ENCODE results near the gene KCNK18. TPM values are rescaled to one million over a fixed set of nuclear protein-coding genes. Genes with fewer than 3 reads are reported as not detected.

The KCNK18 gene
- total and polyA plus RNA-seq, 10 of the 15 experiments (the other 5 are each of a cell fraction or from before 2014, with no cell fraction given), result not detected

DNA sequence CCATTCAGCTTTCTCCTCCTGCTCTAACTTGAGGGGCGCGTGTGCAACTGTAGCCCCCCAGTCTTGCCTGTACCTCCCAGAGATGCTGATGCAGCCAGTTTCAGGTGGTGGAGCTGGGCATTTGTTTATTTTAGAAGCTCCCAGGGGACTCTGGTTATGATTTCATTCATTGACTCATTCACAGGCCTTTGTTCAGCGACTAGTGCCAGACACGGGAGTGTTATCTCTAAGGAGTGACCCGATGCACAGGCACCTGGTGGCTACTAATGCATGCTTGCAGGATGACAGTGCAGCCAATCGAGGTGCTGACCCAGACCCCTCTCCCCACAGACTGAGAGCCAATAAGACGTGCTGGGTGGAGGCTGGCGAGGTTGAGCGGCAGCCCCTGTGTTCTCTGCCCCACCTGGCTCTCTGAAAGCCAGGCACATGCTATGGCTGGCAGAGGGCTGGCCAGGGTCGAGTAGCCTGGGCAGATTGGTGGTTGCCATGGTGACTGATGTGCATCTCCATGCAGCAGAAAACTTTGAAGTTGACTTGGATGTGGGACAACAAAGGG lies 23.9 kb downstream of the KCNK18 start:
- H4K20me1 ChIP-seq (ENCODE audit: control insufficient read depth, insufficient read depth), result no peaks in the 10 kb centered on the region
- CTCF ChIA-PET, result interaction anchor here (1.8 to 3.2 kb wide), 2 partner anchors 98 to 208 kb away, joined by 3 to 15 read pairs; no protein-coding TSS in a partner anchor
- no peak overlapping the region for H2AFZ ChIP-seq (ENCODE audit: control insufficient read depth, low read depth, low read length)
- H3K4me1 ChIP-seq (ENCODE audit: control insufficient read depth, insufficient read depth, low read length), result peaks cover 3% of the 10 kb centered on the region; the same call in 1 of the 2 replicates
- in situ Hi-C loops (cut with MboI) (loop anchor here (5.0 to 10.0 kb wide), 2 partner anchors 96 to 1014 kb away; no protein-coding TSS in a partner anchor), intact Hi-C loops (cut with micrococcal nuclease; ENCODE audit: unreplicated experiment) (no loop called here)
- BruUV-seq (replicated peaks), result no TSS peak
- peak; percentile 9; the same call in 1 of the 3 replicates for ATAC-seq
- RAD21 ChIA-PET (ENCODE audit: unreplicated experiment), result no interaction called here
- POLR2A ChIA-PET, result no interaction called here
- H3K27me3 ChIP-seq (replicated peaks in 1 of 2; ENCODE audit: control insufficient read depth in 2 of 2, insufficient read depth in 2 of 2, low read length in 1 of 2), result no peaks in the 10 kb centered on the region; a peak in 2 of 4 replicates
- H3K9me3 ChIP-seq (replicated peaks; ENCODE audit: control insufficient read depth, insufficient read depth, low read length), result no peaks in the 10 kb centered on the region
- DNase-seq (ENCODE audit: low read depth, low spot score), result no peak
- SMC1A ChIA-PET (ENCODE audit: uncharacterized antibody, unreplicated experiment), result interaction anchor here (1.5 kb wide), 1 partner anchor 99 kb away, joined by 3 read pairs; no protein-coding TSS in a partner anchor
- 38% methylated on average over 10 of the region's 10 CpGs for WGBS (ENCODE audit: insufficient coverage, insufficient replicate concordance, low lambda C conversion rate, missing lambda C conversion rate)
- FAIRE-seq, result no peak
- no peak overlapping the region for H3K4me3 ChIP-seq
- TF ChIP-seq JUNB (IDR thresholded peaks at IDR 0.05), result no peak
- TF ChIP-seq, protein P1, sequence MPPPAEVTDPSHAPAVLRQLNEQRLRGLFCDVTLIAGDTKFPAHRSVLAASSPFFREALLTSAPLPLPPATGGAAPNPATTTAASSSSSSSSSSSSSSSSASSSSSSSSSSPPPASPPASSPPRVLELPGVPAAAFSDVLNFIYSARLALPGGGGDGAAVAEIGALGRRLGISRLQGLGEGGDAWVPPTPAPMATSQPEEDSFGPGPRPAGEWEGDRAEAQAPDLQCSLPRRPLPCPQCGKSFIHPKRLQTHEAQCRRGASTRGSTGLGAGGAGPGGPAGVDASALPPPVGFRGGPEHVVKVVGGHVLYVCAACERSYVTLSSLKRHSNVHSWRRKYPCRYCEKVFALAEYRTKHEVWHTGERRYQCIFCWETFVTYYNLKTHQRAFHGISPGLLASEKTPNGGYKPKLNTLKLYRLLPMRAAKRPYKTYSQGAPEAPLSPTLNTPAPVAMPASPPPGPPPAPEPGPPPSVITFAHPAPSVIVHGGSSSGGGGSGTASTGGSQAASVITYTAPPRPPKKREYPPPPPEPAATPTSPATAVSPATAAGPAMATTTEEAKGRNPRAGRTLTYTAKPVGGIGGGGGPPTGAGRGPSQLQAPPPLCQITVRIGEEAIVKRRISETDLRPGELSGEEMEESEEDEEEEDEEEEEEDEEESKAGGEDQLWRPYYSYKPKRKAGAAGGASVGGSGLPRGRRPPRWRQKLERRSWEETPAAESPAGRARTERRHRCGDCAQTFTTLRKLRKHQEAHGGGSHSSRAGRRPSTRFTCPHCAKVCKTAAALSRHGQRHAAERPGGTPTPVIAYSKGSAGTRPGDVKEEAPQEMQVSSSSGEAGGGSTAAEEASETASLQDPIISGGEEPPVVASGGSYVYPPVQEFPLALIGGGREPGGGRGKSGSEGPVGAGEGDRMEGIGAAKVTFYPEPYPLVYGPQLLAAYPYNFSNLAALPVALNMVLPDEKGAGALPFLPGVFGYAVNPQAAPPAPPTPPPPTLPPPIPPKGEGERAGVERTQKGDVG (CRISPR knock-in tag; IDR thresholded peaks at IDR 0.05), result no peak
- TF ChIP-seq CBX5 (IDR thresholded peaks at IDR 0.05; ENCODE audit: low read depth), result no peak
- TF ChIP-seq, protein P2, sequence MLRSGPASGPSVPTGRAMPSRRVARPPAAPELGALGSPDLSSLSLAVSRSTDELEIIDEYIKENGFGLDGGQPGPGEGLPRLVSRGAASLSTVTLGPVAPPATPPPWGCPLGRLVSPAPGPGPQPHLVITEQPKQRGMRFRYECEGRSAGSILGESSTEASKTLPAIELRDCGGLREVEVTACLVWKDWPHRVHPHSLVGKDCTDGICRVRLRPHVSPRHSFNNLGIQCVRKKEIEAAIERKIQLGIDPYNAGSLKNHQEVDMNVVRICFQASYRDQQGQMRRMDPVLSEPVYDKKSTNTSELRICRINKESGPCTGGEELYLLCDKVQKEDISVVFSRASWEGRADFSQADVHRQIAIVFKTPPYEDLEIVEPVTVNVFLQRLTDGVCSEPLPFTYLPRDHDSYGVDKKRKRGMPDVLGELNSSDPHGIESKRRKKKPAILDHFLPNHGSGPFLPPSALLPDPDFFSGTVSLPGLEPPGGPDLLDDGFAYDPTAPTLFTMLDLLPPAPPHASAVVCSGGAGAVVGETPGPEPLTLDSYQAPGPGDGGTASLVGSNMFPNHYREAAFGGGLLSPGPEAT (IDR thresholded peaks at IDR 0.05; ENCODE audit: low read depth), result no peak
- TF ChIP-seq, protein P3, sequence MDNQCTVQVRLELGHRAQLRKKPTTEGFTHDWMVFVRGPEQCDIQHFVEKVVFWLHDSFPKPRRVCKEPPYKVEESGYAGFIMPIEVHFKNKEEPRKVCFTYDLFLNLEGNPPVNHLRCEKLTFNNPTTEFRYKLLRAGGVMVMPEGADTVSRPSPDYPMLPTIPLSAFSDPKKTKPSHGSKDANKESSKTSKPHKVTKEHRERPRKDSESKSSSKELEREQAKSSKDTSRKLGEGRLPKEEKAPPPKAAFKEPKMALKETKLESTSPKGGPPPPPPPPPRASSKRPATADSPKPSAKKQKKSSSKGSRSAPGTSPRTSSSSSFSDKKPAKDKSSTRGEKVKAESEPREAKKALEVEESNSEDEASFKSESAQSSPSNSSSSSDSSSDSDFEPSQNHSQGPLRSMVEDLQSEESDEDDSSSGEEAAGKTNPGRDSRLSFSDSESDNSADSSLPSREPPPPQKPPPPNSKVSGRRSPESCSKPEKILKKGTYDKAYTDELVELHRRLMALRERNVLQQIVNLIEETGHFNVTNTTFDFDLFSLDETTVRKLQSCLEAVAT (IDR thresholded peaks at IDR 0.05), result no peak
- TF ChIP-seq EGR1 (IDR thresholded peaks at IDR 0.05; ENCODE audit: borderline replicate concordance in 1 of 2, low read depth in 2 of 2, low read length in 2 of 2), result no peak
- TF ChIP-seq, protein P4, sequence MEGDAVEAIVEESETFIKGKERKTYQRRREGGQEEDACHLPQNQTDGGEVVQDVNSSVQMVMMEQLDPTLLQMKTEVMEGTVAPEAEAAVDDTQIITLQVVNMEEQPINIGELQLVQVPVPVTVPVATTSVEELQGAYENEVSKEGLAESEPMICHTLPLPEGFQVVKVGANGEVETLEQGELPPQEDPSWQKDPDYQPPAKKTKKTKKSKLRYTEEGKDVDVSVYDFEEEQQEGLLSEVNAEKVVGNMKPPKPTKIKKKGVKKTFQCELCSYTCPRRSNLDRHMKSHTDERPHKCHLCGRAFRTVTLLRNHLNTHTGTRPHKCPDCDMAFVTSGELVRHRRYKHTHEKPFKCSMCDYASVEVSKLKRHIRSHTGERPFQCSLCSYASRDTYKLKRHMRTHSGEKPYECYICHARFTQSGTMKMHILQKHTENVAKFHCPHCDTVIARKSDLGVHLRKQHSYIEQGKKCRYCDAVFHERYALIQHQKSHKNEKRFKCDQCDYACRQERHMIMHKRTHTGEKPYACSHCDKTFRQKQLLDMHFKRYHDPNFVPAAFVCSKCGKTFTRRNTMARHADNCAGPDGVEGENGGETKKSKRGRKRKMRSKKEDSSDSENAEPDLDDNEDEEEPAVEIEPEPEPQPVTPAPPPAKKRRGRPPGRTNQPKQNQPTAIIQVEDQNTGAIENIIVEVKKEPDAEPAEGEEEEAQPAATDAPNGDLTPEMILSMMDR (IDR thresholded peaks at IDR 0.05 in 2 of 3, conservative IDR thresholded peaks at IDR 0.05 in 1 of 3; ENCODE audit: control insufficient read depth in 2 of 3, extremely low read depth in 1 of 3, insufficient read depth in 1 of 3, low read depth in 3 of 3, low read length in 3 of 3), result no peak
- no peak overlapping the region for H3K9ac ChIP-seq (ENCODE audit: control insufficient read depth, insufficient read depth, low read length)
- no peak overlapping the region for H3K27ac ChIP-seq (ENCODE audit: control insufficient read depth, insufficient read depth)
- no peaks in the 10 kb centered on the region for H3K79me2 ChIP-seq (ENCODE audit: control insufficient read depth, insufficient read depth, low read length)
- no peak overlapping the region for H3K4me2 ChIP-seq (ENCODE audit: control insufficient read depth, insufficient read depth)
- no peaks in the 10 kb centered on the region for H3K36me3 ChIP-seq (ENCODE audit: control insufficient read depth in 2 of 2, insufficient read depth in 2 of 2, low read length in 1 of 2)

Data from GM12878 (cell line).